NCI-H187 (cell line): ENCODE data around the gene PTPN3.

Experiments
- DNase-seq, 2 experiments: peaks; one replicate each; lab custom pipeline; 2025; lab: John Stamatoyannopoulos, UW

Gene PTPN3

DNA sequence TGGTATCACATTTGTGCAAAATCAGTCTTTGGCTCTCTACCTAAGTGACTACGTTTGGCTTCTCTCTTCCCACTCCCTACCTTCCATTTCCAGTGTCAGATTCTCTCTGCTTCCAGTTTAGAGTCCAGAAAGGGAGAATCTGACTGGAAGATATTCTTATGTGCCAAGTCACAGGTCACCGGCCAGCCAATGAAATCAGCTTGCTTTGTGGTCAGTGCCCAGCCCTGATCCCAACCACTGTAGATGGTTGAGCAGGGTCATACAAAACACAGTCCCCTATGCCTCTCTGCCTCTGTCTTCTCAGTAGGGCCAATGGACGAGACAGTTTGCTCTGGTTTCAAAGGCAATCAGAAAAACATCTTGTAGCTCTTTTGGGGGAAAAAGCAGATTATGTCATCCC, 161.7 kb downstream of the PTPN3 start:
- no peak for DNase-seq

- no peak for DNase-seq
Measured at GRCh38 chr9:109335929-109336328, 162.2 kb downstream of the PTPN3 start.

DNA sequence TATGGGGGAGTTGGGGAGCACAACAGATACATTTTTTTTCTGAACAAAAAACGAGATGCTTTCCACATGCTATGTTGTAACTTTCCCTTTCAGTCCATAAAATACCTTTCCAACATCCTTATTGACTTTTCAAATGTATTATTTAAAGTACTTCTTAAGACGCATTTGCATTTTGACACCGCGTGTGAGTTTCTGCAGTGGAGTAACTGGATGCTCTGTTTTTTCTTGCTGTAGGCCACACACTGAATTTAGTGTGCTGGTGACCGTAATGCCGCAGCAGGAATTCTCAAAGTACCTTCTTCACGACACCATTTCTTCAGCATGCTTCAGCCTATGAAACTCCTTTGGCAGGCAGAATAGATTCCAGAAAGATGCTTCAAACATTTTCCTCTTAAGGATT, 163.0 kb downstream of the PTPN3 start:
- no peak for DNase-seq

DNA sequence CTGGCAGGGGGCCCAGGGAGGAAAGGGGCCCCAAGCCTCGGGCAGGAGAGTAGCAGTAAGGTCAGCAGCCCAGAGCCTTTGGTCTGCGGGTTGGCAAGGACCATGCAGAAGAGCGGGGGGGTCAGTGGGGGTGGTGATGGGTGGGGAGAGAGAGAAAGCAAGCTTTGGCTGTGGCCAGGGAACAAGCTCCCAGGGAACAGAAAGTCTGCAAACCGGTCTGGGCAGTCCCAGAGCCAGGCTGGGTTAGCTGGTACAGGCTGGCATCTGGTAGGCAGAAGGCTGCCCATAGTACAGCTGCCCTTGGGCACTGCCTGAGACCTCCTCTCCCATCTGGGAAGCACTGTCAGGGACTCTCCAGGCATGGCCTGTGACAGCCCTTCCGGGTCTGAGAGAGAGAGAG, 166.8 kb downstream of the PTPN3 start:
- DNase-seq, result no peak

DNA sequence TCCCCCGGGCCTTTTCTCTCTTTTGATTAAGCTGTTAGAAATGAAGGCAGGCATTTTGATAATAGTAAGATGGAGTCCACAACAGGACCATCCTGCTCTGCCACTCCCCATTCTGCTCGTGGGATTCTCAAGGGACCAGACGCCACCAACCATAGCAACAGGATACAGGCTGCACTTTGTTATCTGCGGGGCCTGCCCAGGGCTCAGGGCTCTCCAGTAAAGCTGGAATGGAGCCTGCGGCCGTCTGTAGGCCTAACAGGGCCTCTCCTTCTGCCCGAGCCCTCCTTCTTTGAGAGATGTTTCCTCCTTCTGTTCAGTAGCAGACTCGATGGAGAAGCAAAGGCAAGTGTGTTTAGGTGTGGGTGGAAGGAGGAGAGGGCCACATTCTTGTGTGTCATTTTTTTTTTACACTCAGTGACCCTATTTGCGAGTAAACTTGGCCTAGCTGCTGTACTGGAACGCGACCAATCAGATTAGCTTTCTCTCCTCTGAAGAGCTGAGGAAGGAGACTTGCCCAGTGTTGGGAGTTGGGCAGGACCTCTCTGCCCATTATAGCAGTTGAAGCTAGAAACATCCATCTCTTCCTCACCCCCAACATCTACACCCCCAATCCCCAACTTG, 168.4 kb downstream of the PTPN3 start:
- DNase-seq, result peak; percentile 29 to 33

- no peak for DNase-seq
Measured at GRCh38 chr9:109328978-109329637, 169.0 kb downstream of the PTPN3 start.
